Urinary bladder (tissue), 4 donors: ENCODE measurements around the gene TMX4. TPM values are rescaled to one million over a fixed set of nuclear protein-coding genes. Genes with fewer than 3 reads are reported as not detected.
A peak's percentile ranks its signal among the peaks of the same experiment; 100 is the strongest.

ENCODE experiments used
- DNase-seq: peaks from one replicate; pipeline ENCODE4 v3.0.0-alpha.2; 2015; ENCODE audit errors: extremely low spot score
- H3K27ac ChIP-seq: one replicate; pipeline ENCODE4 v1.5.1; 2013; ENCODE audit warnings: low read depth, mild to moderate bottlenecking, moderate library complexity
- H3K36me3 ChIP-seq: one replicate; pipeline ENCODE4 v1.6.1; 2013; ENCODE audit warnings: mild to moderate bottlenecking, moderate library complexity; ENCODE audit not compliant: insufficient read depth
- H3K4me1 ChIP-seq: one replicate; pipeline ENCODE4 v1.6.1; 2013; ENCODE audit warnings: mild to moderate bottlenecking, moderate library complexity; ENCODE audit not compliant: insufficient read depth
- H3K4me3 ChIP-seq: one replicate; pipeline ENCODE4 v1.5.1; 2013; ENCODE audit warnings: low read depth, low read length
- WGBS: extraction: QIAGEN DNeasy Blood & Tissue Kit; methylation state at CpG from one replicate; pipeline ENCODE4 v1.1.7; 2013; 5-methylcytosine and 5-hydroxymethylcytosine counted together
- polyA plus RNA-seq: library from polyadenylated mRNA; stranded (reverse); fragments of 200-250 nt; gene quantifications from one replicate; pipeline ENCODE4 v1.2.3, GENCODE V29; 2013
- total RNA-seq: library from RNA; depleted of rRNA; stranded (reverse); fragments of >200 nt; gene quantifications from one replicate; pipeline ENCODE4 v1.2.3, GENCODE V29; 2014
- donor health status: healthy with polysubstance abuse.
- donor health status: healthy.

Gene TMX4, protein sequence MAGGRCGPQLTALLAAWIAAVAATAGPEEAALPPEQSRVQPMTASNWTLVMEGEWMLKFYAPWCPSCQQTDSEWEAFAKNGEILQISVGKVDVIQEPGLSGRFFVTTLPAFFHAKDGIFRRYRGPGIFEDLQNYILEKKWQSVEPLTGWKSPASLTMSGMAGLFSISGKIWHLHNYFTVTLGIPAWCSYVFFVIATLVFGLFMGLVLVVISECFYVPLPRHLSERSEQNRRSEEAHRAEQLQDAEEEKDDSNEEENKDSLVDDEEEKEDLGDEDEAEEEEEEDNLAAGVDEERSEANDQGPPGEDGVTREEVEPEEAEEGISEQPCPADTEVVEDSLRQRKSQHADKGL
- total RNA-seq, result 41.1 TPM
- polyA plus RNA-seq, result 32.3 TPM

GRCh38 chr20:8019246-8019997 lies at the start of gene TMX4:
Gene TMX4, minus strand, starts transcription at chr20:8019761. Its CDS starts 148 bp downstream, at chr20:8019613.
- peak within 1 kb of the TSS; percentile 88 for H3K4me3 ChIP-seq
- under 1% methylated on average over 83 of the region's 83 CpGs for WGBS
- H3K27ac ChIP-seq, result peak within 1 kb of the TSS; percentile 99
- H3K36me3 ChIP-seq, result no peaks in the 10 kb centered on the region
- no peaks in the 10 kb centered on the region for H3K4me1 ChIP-seq
- peak; percentile 91 for DNase-seq

GRCh38 chr20:8067082-8067481 lies 47.5 kb upstream of the TMX4 start:
- no peak overlapping the region for H3K4me3 ChIP-seq
- DNase-seq, result no peak
- H3K36me3 ChIP-seq, result no peaks in the 10 kb centered on the region
- WGBS, result 85% methylated on average over 5 of the region's 5 CpGs
- no peak overlapping the region for H3K27ac ChIP-seq
- H3K4me1 ChIP-seq, result no peaks in the 10 kb centered on the region

DNA sequence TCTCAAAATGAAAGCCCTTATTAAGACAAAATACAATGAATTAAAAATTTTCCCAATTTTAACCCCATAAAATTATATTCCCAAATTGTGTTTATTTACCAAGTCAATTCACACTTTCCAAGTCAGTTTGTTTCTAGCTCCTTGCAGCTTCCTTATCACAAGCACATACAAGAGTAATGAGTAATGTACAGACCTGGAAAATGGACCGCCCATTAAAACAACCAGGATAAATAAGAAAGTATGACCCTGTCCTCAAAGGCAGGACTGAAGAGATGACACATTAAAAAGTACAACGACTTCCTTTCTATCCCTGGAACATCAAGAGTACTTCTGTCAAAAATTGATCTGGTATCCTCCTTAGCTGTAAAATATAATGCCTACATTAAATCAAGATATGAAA lies 47.1 kb upstream of the TMX4 start:
- H3K4me1 ChIP-seq, result no peaks in the 10 kb centered on the region
- WGBS, result 91% methylated on average over 2 of the region's 2 CpGs
- no peak overlapping the region for H3K27ac ChIP-seq
- no peak for DNase-seq
- H3K4me3 ChIP-seq, result no peak overlapping the region
- no peaks in the 10 kb centered on the region for H3K36me3 ChIP-seq

DNA sequence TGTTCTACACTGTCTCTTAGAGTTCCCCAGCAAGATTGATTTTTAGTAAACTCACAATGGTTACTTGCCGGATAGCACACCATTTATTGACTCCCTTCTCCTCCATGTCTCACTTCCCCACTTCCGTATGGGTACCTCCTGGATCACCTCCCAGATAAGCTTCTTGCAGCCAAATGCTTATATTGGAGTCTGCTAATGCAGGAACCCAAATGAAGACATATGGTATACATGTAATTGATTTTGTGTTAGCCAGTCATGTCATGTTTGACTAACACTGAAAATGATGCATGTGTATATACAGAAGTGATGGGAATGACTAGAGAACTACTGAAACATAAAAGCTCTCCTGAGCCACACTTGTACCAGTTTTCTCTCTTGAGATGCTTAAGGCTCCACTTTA lies 46.1 kb upstream of the TMX4 start:
- WGBS, result 98% methylated on average over 2 of the region's 2 CpGs
- no peak overlapping the region for H3K27ac ChIP-seq
- H3K4me3 ChIP-seq, result no peak overlapping the region
- DNase-seq, result no peak
- no peaks in the 10 kb centered on the region for H3K36me3 ChIP-seq
- H3K4me1 ChIP-seq, result no peaks in the 10 kb centered on the region

DNA sequence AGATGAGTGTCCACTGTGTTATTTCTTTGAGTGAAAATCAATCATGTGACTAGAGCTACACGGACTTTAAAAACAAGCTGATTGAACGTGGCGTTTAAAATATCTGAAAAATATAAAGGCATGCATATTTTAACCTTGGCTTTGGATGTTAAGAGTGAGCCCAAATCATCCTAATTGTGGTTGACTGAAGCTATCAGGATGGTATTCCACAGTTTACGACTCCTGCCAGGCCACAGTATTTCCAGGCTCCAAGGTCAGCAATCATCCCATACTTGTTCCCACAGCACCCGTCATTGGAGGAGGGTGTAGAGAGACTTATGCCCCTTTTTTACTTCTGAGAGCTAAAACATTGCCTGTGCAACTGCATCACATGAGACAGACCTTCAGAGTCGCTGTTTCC lies 43.2 kb upstream of the TMX4 start:
- H3K36me3 ChIP-seq, result no peaks in the 10 kb centered on the region
- H3K4me1 ChIP-seq, result no peaks in the 10 kb centered on the region
- no peak overlapping the region for H3K4me3 ChIP-seq
- DNase-seq, result no peak
- WGBS, result 55% methylated on average over 6 of the region's 6 CpGs
- no peak overlapping the region for H3K27ac ChIP-seq

- H3K27ac ChIP-seq, result no peak overlapping the region
- 36% methylated on average over 5 of the region's 5 CpGs for WGBS
- H3K36me3 ChIP-seq, result no peaks in the 10 kb centered on the region
- DNase-seq, result no peak
- H3K4me3 ChIP-seq, result no peak overlapping the region
- H3K4me1 ChIP-seq, result no peaks in the 10 kb centered on the region
Observed at GRCh38 chr20:8061861-8062518, 42.4 kb upstream of the TMX4 start.

- Histone ChIP-seq H3K27ac (no peak overlapping the region), H3K36me3 (no peaks in the 10 kb centered on the region), H3K4me3 (no peak overlapping the region), H3K4me1 (no peaks in the 10 kb centered on the region)
- no peak for DNase-seq
Observed at GRCh38 chr20:8060977-8061376, 41.4 kb upstream of the TMX4 start.

DNA sequence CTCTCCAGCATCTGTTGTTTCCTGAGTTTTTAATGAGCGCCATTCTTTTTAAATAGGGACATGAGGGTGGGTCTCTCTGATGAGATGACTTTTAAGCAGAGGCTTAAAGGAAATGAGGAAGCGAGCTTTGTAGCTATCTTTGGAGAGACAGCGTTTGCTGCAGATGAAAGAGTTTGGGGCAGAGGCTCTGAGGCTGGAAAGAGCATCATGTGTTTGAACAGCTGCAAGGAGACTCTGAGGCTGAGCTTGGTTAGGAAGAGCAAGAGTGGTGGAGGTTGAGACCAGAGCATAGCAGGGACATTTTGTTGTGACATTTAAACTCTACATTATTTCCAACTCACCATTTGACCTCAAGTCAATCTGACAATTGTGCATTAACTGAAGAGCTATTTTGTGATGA lies 38.3 kb upstream of the TMX4 start:
- Histone ChIP-seq H3K4me1 (no peaks in the 10 kb centered on the region), H3K4me3 (no peak overlapping the region), H3K27ac (no peak overlapping the region), H3K36me3 (no peaks in the 10 kb centered on the region)
- WGBS, result 76% methylated on average over 3 of the region's 3 CpGs
- DNase-seq, result no peak

DNA sequence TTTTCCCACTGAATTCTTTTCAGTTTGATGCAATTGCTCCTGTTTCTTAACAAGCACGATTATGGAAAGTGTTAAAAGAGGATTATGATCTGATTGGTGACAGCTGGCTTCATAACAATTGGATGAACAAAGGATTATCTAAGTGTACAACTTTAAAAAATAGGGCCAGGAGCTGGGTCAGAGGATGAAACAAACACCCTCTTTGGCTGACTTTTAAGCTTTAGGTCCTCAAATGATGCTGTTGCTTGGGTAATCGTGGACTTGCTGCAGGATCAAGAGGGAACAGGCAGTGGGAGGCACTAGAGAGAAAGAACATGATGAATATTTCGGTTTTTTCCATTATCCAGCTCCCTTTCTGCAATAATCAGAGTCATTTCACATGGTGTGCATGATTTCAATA lies 35.5 kb upstream of the TMX4 start:
- 54% methylated on average over 3 of the region's 3 CpGs for WGBS
- H3K4me3 ChIP-seq, result no peak overlapping the region
- no peaks in the 10 kb centered on the region for H3K4me1 ChIP-seq
- no peak for DNase-seq
- no peaks in the 10 kb centered on the region for H3K36me3 ChIP-seq
- no peak overlapping the region for H3K27ac ChIP-seq

- WGBS, result 80% methylated on average over 10 of the region's 10 CpGs
- Histone ChIP-seq H3K4me3 (no peak overlapping the region), H3K4me1 (no peaks in the 10 kb centered on the region), H3K27ac (no peak overlapping the region), H3K36me3 (no peaks in the 10 kb centered on the region)
- no peak for DNase-seq
Observed at GRCh38 chr20:8050157-8050837, 30.7 kb upstream of the TMX4 start.

DNA sequence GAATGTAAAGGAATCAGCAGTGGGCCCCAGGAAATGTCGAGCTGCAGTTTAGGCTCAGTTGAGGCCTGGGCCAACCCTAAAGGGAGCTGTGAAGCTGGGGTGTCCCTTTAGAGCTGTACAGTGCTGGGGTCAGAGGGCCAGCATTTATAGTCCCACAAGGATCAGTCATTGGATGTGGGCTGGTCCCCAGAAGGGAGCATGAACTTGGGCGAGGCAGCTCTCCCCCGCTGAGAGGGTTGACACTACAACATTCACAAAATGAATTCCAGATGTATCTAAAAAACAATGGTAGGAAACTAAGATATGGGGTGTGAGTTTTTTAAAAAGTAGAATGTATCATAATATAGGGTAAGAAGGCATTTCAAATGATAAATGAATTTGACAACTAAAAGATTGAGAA lies 29.7 kb upstream of the TMX4 start:
- Histone ChIP-seq H3K4me1 (no peaks in the 10 kb centered on the region), H3K4me3 (no peak overlapping the region), H3K36me3 (no peaks in the 10 kb centered on the region), H3K27ac (no peak overlapping the region)
- DNase-seq, result no peak
- 80% methylated on average over 3 of the region's 3 CpGs for WGBS

DNA sequence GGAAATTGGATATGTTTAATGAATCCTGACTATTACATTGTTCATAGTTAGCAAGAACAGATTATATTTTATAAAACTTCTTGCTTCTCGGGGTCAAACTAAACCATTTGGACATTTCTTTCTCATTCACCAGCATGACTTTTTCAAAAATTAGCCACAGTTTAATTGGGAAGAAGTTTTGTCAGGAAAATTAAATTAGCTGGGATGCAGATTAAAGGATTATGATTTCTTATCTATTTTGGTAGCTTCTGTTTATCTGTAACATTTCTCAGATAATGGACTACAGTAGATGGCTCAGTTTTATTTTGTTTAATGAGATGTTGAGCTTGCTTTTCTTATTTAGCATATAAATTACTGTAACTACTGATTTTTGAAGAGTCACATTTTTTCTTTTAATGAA lies 26.4 kb upstream of the TMX4 start:
- no peaks in the 10 kb centered on the region for H3K4me1 ChIP-seq
- no peak overlapping the region for H3K27ac ChIP-seq
- WGBS, result 75% methylated on average over 1 of the region's 1 CpG
- H3K36me3 ChIP-seq, result no peaks in the 10 kb centered on the region
- no peak for DNase-seq
- H3K4me3 ChIP-seq, result no peak overlapping the region

GRCh38 chr20:8043687-8044282 lies 24.2 kb upstream of the TMX4 start:
- peak; percentile 31 for DNase-seq
- Histone ChIP-seq H3K4me1 (no peaks in the 10 kb centered on the region), H3K36me3 (no peaks in the 10 kb centered on the region), H3K4me3 (no peak overlapping the region), H3K27ac (no peak overlapping the region)
- WGBS, result 35% methylated on average over 13 of the region's 13 CpGs
